GM21367 (cell line): ENCODE data around the gene CDH23.

Experiments
- ATAC-seq: cut with Tn5 transposase; IDR thresholded peaks from one replicate; pipeline ENCODE4 v1.9.1; 2021; ENCODE audit not compliant: unreplicated experiment

CDH23 gene

GRCh38 chr10:71577345-71577744, 180.6 kb downstream of the CDH23 start:
- ATAC-seq: no peak

GRCh38 chr10:71578069-71578468, 181.3 kb downstream of the CDH23 start:
- ATAC-seq: no peak

- ATAC-seq: no peak
These were observed 182.9 kb downstream of the CDH23 start for GRCh38 chr10:71579668-71580067.

GRCh38 chr10:71580415-71580814, 183.7 kb downstream of the CDH23 start:
- no peak for ATAC-seq

- no peak for ATAC-seq
These were observed 184.2 kb downstream of the CDH23 start for GRCh38 chr10:71580926-71581325.

- no peak for ATAC-seq
These were observed 184.7 kb downstream of the CDH23 start for GRCh38 chr10:71581376-71581775.

GRCh38 chr10:71582019-71582418, 185.3 kb downstream of the CDH23 start:
- no peak for ATAC-seq

- no peak for ATAC-seq
These were observed 186.1 kb downstream of the CDH23 start for GRCh38 chr10:71582506-71583475.

- no peak for ATAC-seq
These were observed 187.7 kb downstream of the CDH23 start for GRCh38 chr10:71584461-71584860.

- no peak for ATAC-seq
These were observed 188.3 kb downstream of the CDH23 start for GRCh38 chr10:71584902-71585563.

GRCh38 chr10:71585564-71586290, 189.0 kb downstream of the CDH23 start:
- no peak for ATAC-seq

GRCh38 chr10:71587941-71588573, 191.3 kb downstream of the CDH23 start:
- ATAC-seq: no peak

- no peak for ATAC-seq
These were observed 192.0 kb downstream of the CDH23 start for GRCh38 chr10:71588685-71589084.

GRCh38 chr10:71589617-71590551, 193.2 kb downstream of the CDH23 start:
- ATAC-seq: no peak

GRCh38 chr10:71590781-71591350, 194.1 kb downstream of the CDH23 start:
- no peak for ATAC-seq

GRCh38 chr10:71594934-71595571, 198.3 kb downstream of the CDH23 start:
- no peak for ATAC-seq

- no peak for ATAC-seq
These were observed 198.9 kb downstream of the CDH23 start for GRCh38 chr10:71595649-71596048.

GRCh38 chr10:71596127-71596526, 199.4 kb downstream of the CDH23 start:
- ATAC-seq: no peak

GRCh38 chr10:71596759-71597158, 200.0 kb downstream of the CDH23 start:
- no peak for ATAC-seq
